Stimulated activated CD4-positive, alpha-beta T cell treated with anti-CD3 and anti-CD28 coated beads, Interleukin-12 subunit alpha, Interleukin-12 subunit beta, amount 100 ng/mL, for 4 hours (primary cell): ENCODE data around the gene SHPK.
A peak's percentile ranks its signal among the peaks of the same experiment; 100 is the strongest.
"Not testable (repeated sequence)": the region's sequence is repeated elsewhere in the genome, so short reads cannot be mapped to it uniquely, and the experiment has no call there.

Source experiments
- DNase-seq: peaks from one replicate; pipeline ENCODE4 v3.0.0-alpha.2; 2020

SHPK gene

DNA sequence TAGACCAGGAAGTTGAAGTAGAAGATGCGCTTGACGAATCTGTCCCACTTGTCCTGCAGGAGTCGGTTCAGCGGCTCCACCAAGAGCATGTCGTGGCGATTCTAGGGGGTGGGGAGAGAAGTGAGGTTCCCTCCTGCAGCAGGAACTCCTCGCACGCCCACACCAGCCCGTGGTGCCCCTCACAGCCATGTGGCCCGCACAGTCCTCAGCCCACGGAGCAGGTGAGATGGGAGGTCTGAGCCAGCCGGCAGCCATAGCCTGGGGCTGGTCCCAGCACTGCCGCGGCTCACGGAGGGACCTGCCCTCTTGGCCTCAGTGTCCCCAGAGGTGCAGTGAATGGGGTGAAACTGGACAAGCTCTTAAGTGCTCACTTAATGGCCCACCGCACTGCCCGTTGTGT, 50.2 kb downstream of the SHPK start:
- DNase-seq, result no peak

- no peak for DNase-seq
Observed at GRCh38 chr17:3583456-3583855, 52.6 kb downstream of the SHPK start.

- DNase-seq, result no peak
Observed at GRCh38 chr17:3582915-3583314, 53.1 kb downstream of the SHPK start.

- not testable (repeated sequence) for DNase-seq
Observed at GRCh38 chr17:3578667-3579066, 57.4 kb downstream of the SHPK start.

- no peak for DNase-seq
Observed at GRCh38 chr17:3576970-3577369, 59.1 kb downstream of the SHPK start.

GRCh38 chr17:3575511-3575910, 60.5 kb downstream of the SHPK start:
- DNase-seq, result no peak

GRCh38 chr17:3574231-3574630, 61.8 kb downstream of the SHPK start:
- no peak for DNase-seq

- no peak for DNase-seq
Observed at GRCh38 chr17:3573246-3574100, 62.6 kb downstream of the SHPK start.

DNA sequence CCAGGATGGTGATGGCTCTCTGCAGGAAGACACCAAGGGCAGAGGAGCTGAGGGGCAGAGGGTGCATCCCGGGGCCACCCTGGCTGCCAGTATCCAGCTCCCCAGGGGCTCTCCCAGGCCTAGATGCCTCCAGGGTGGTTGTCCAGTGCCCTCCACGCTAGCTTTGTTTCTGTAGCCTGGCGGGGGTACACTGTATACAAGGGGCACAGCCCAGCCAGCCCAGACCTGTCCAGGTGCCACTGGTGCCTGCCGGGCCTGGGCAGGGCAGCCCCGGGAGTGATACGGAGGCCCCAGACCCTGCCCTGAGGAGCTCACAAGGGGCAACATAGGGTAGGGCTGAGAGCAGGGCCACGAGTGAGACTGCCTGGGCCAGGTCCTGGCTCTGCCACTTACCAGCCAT, 63.8 kb downstream of the SHPK start:
- DNase-seq, result no peak

DNA sequence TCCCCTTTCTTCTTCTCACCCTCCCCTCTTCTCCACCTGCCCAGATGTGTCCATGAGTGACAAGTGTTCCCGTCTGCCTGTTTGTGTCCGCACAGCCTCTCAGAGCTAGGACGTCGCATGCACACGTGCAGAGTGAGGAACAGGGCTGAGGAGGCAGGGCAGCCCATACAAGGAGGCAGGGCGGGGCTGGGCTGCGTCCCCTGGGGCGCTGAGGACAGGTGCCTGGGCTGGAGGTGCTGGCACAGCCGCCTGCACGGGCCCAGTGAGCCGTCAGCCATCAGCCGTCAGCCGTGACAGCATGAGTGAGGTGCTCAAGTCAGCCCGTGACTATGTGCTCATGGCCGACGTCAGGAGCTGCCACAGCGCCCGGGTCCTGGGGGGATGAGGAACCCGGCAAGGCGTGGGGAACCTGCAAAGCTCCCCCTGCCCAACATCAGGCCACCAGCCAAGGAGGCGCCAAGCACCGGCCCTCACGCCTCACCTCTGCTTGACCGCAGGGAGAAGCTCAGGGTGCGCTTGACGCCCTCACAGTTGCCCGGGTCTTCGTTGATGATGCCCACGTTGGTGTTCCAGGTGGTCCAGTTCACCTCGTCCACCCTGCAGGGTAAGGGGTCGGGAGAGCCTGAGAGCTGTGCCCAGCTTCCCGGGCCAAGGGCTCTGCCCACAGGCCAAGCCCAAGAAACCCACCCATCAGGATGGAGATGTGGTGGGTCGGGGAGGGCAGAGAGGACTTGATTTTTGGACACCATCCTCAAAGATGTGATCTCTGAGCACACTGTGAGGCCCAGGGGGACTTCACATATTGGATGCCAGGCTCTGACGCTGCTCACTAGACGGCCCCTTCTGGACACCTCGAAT, 64.8 kb downstream of the SHPK start:
- no peak for DNase-seq

GRCh38 chr17:3569534-3570137, 66.4 kb downstream of the SHPK start:
- DNase-seq, result no peak

GRCh38 chr17:3566551-3566950, 69.5 kb downstream of the SHPK start:
- no peak for DNase-seq

- no peak for DNase-seq
Observed at GRCh38 chr17:3565143-3565542, 70.9 kb downstream of the SHPK start.

- not testable (repeated sequence) for DNase-seq
Observed at GRCh38 chr17:3564241-3564640, 71.8 kb downstream of the SHPK start.

DNA sequence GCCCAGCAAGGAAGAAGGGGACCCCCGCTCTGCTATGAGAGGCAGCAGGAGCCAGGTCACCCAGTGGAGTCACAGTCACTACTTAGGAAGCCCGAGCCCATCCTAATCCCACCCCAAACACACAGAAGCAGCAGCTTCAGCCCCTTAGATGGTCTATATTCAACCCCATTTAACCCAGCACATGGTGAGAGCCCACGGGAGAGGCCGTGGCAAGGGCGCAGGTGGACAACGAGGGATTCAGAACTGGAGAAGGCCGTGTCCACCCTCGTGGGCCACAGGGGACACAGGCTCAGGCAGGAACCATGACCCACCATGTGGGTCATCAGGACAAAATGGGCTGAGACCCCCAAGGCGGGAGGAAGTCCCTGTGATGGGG, 76.8 kb downstream of the SHPK start:
- DNase-seq, result no peak

- peak; percentile 28 for DNase-seq
Observed at GRCh38 chr17:3558603-3559269, 77.3 kb downstream of the SHPK start.
